ENCODE results near the gene LMTK3. TPM values are rescaled to one million over a fixed set of nuclear protein-coding genes. Genes with fewer than 3 reads are reported as not detected.

Gene LMTK3
- total and polyA plus RNA-seq, 2 of the 13 experiments (the other 11 are each of a cell fraction or from before 2014, with no cell fraction given), result 0.18 to 0.29 TPM

- peak; percentile 12; the same call in 1 of the 2 replicates for TF ChIP-seq ZFP91 (CRISPR knock-in tag; IDR thresholded peaks at IDR 0.05; ENCODE audit: borderline replicate concordance)
Measured at GRCh38 chr19:48480558-48481500, 30.8 kb downstream of the LMTK3 start (continued).

- H3K27ac ChIP-seq (ENCODE audit: extremely low read length, insufficient read depth, low read length), result no peak overlapping the region
- no peaks in the 10 kb centered on the region for H3K79me2 ChIP-seq (ENCODE audit: insufficient read depth, low read length)
- no peak overlapping the region for H3K4me2 ChIP-seq (ENCODE audit: low read depth, low read length)
- intact Hi-C loops (cut with micrococcal nuclease; ENCODE audit: unreplicated experiment), result no loop called here
- peaks cover 9 to 16% of the 10 kb centered on the region in 2 experiments; a peak in 4 of 5 replicates for H3K36me3 ChIP-seq (replicated peaks in 1 of 2; ENCODE audit: control insufficient read depth in 1 of 2, insufficient read depth in 2 of 2, low read length in 2 of 2)
- H2AFZ ChIP-seq (ENCODE audit: low read length), result no peak overlapping the region
- H4K20me1 ChIP-seq (ENCODE audit: insufficient read depth, low read length), result no peaks in the 10 kb centered on the region
- no peak for DNase-seq (ENCODE audit: low spot score)
- no peaks in the 10 kb centered on the region for H3K9me3 ChIP-seq (ENCODE audit: low read length)
- H3K4me1 ChIP-seq (ENCODE audit: insufficient read depth, low read length), result peaks cover 8% of the 10 kb centered on the region; the same call in 1 of the 2 replicates
- H3K9ac ChIP-seq (ENCODE audit: insufficient read depth, low read depth, low read length), result no peak overlapping the region
- ChIA-PET POLR2A (interaction anchor here (1.4 kb wide), 1 partner anchor 8 kb away, joined by 4 read pairs; no protein-coding TSS in a partner anchor), CTCF (ENCODE audit: low intra/inter-chr PET ratio, low total read pairs) (no interaction called here)
- 95% methylated on average over 15 of the region's 32 CpGs for WGBS (ENCODE audit: low lambda C conversion rate)
- peak; percentile 65 for TF ChIP-seq RBFOX2 (IDR thresholded peaks at IDR 0.05; ENCODE audit: low read depth, low read length)
- TF ChIP-seq AGO2 (optimal IDR thresholded peaks at IDR 0.05; ENCODE audit: low read depth, low read length), result peak; percentile 87
- TF ChIP-seq ZBTB33 (CRISPR knock-in tag; IDR thresholded peaks at IDR 0.05), result peak; percentile 22; the same call in 1 of the 2 replicates
- TF ChIP-seq TP53 (CRISPR knock-in tag; conservative IDR thresholded peaks at IDR 0.05), result no peak
- no peak for FAIRE-seq
- no peak overlapping the region for H3K4me3 ChIP-seq (replicated peaks in 1 of 3; ENCODE audit: insufficient read depth in 1 of 3, low read depth in 2 of 3, low read length in 3 of 3)
- H3K27me3 ChIP-seq (ENCODE audit: control insufficient read depth in 1 of 2, insufficient read depth in 2 of 2, low read length in 2 of 2), result no peaks in the 10 kb centered on the region
- in situ Hi-C loops (cut with HindIII; ENCODE audit: extremely low pct_ligation_motif_present, low pct_unique_long_range_greater_than_20kb), result no loop called here
- ATAC-seq, result no peak
- no TSS peak for BruUV-seq (replicated peaks)
Measured at GRCh38 chr19:48480183-48480557, 31.5 kb downstream of the LMTK3 start.

Data from HepG2 (cell line).